ENCODE measurements around the gene RFPL4AL1. TPM values are rescaled to one million over a fixed set of nuclear protein-coding genes. Genes with fewer than 3 reads are reported as not detected.
"Not testable (repeated sequence)": the region's sequence is repeated elsewhere in the genome, so short reads cannot be mapped to it uniquely, and the experiment has no call there.

Gene RFPL4AL1
- 0.21 TPM in 1 of 2 replicates, not detected in the other for total RNA-seq

DNA sequence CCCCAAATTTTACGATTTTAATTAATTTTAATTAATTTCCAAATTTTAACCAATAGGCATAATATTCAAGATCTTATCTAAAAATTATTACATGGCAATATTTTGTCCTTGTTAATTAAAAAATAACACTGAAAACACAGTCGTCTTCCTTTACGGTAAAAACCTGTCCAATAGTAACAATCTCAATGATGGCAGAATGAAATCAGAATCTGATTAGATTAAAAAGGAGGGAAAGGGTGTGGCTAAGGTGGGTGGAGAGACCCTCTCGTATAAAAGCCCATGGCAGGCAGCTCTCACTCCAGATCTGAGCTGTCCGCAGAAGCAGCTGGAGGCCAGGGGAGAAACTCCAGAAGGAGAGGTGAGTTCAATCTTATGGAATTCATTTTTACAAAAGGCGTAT lies at the start of gene RFPL4AL1:
Gene RFPL4AL1 (plus strand): TSS at position 301 of the 400 bp plus-strand sequence. CDS start 2,687 bp downstream, outside the sequence.
- DNase-seq (ENCODE audit: low read depth, low spot score): not testable (repeated sequence)

DNA sequence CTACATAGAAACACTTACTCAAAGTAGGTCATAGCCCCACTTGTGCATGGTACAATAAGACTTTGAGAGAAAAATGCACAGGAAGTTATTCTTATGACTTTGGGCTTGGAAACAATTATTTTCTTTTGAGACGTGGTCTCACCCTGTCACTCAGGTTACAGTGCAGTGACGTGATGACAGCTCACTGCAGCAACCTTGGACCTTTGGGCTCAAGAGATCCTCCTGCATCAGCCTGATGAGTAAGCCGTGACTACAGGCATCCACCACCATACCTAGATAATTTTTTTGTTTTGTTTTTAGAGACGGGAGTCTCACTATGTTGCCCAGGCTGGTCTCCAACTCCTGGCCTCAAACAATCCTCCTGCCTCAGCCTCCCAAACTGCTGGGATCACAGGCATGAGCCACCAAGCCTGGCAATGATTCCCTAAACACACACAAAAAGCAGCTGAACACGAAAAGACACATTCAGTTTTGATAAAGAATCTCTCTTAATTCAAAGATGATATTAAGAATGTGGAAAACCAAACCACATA lies 48.6 kb upstream of the RFPL4AL1 start:
- no peak for DNase-seq (ENCODE audit: low read depth, low spot score)

DNA sequence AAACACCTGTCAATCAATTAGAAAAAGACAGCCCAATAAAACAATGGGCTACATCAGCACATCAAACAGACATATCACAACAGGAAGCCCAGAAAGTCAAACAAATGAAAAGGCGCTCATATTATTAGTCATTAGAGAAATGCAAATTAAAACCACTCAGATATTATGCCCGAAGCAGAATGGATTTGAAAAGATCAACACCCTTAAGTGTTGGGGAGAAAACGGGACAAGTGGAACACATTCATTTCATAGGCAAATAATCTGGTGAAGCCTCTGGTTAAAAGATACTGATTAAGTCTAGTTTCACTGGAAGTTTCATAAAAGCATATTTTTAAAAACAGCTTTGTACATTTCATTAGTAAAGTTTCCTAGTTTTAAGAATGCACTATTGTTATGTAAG lies 48.1 kb upstream of the RFPL4AL1 start:
- DNase-seq (ENCODE audit: low read depth, low spot score): no peak

DNA sequence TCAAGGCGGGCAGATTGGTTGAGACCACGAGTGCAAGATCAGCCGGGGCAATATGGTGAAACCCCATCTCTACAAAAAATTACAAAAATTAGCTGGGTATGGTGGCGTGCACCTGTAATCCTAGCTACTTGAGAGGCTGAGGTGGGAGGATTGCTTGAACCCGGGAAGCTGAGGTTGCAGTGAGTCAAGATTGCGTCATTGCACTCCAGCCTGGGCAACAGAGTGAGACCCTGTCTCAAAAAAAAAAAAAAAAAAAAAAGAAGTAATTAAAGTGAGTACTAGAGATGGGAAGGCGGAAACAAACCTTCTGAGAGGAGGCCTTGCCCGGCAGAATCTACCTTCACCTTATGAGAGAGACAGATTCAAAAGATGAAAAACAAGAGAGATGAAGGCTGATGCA lies 45.4 kb upstream of the RFPL4AL1 start:
- no peak for DNase-seq (ENCODE audit: low read depth, low spot score)

DNA sequence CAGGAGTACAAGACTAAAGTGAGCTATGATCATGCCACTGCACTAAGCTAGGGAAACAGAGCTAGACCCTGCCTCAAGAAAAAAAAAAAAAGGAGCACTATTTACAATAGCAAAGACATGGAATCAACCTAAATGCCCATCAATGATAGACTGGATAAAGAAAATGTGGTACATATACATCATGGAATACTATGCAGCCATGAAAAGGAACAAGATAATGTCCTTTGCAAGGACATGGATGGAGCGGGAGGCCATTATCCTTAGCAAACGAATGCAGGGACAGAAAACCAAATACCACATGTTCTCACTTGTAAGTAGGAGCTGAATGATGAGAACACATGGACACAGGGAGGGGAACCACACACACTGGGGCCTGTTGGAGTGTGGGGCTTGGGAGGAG lies 38.5 kb upstream of the RFPL4AL1 start:
- DNase-seq (ENCODE audit: low read depth, low spot score): not testable (repeated sequence)

DNA sequence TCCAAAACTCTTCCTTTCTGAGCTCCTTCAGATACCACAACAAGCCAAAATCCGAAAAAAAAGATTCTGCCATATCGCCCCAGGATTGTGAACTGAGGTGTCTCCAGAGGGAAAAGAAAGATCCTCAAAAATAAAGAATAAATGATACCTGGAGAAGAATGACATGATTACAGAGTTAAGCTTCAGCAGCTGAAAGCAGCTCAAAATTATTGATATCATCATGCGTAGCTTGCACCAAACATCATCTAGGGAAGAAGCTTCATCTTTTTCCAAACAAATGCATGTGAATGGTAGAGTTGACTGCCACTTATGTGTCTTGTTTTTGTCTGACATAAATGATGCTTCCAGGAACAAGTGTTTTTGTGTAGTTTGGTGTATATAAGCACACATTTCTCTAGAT lies 30.6 kb upstream of the RFPL4AL1 start, which contains the start of gene NLRP9:
Gene NLRP9 (minus strand): TSS at position 101 of the 400 bp plus-strand sequence. CDS start 28 bp downstream, at position 73.
- DNase-seq (ENCODE audit: low read depth, low spot score): no peak

DNA sequence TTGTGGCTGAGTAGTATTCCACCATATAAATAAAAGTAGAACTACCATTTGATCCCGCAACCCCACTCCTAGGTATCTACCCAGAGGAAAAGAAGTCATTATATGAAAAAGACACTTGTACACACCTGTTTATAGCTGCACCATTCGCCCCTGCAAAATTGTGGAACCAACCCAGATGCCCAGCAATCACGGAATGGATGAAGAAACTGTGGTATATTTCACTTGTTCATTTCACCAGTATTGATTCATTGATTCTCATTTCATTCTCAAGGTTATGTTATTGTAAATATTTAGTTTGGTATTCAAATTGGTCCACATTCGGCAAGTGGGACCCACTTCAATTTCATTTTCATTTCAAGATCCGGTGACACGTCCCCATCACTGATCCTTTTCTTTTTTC lies 18.2 kb upstream of the RFPL4AL1 start:
- no peak for DNase-seq (ENCODE audit: low read depth, low spot score)

DNA sequence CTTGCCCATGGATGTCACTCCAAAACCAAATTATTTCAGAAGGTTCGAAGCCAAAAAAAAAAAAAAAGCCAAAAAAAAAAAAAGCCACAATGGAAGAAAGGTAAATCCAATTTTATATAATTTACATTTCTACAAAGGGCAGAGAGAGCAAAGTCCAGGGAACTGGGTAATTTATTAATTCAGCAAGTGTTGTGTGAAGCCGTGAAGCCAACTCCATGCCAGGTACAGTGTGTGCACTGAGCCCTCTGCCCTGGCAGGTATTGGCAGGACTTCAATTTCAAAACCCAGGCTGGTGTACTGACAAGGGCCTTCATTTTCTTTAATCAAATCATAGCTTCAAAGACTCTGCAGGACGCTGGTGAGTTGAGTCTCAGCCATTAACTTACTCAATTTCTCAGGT lies 15.5 kb upstream of the RFPL4AL1 start:
- no peak for DNase-seq (ENCODE audit: low read depth, low spot score)

DNA sequence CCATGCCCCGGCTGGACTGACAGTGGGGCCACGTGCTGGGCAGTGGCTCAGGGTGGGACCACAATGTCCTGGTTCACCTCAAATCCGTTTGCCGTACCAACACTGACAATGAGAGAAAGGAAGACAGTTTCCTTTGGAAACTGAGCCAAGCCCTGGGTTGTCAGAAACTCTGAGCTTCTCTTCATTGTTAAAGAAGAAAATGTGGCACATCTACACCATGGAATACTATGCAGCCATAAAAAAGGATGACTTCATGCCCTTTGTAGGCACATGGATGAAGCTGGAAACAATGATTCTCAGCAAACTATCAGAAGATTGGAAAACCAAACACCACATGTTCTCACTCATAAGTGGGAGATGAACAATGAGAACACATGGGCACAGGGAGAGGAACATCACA lies 12.1 kb upstream of the RFPL4AL1 start:
- DNase-seq (ENCODE audit: low read depth, low spot score): not testable (repeated sequence)

DNA sequence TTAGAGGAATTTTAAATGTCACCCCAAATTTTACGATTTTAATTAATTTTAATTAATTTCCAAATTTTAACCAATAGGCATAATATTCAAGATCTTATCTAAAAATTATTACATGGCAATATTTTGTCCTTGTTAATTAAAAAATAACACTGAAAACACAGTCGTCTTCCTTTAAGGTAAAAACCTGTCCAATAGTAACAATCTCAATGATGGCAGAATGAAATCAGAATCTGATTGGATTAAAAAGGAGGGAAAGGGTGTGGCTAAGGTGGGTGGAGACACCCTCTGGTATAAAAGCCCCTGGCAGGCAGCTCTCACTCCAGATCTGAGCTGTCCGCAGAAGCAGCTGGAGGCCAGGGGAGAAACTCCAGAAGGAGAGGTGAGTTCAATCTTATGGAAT lies 10.1 kb upstream of the RFPL4AL1 start, which contains the start of gene RFPL4A:
Gene RFPL4A (plus strand): TSS at position 301 of the 400 bp plus-strand sequence. CDS start 2,704 bp downstream, outside the sequence.
- not testable (repeated sequence) for DNase-seq (ENCODE audit: low read depth, low spot score)

DNA sequence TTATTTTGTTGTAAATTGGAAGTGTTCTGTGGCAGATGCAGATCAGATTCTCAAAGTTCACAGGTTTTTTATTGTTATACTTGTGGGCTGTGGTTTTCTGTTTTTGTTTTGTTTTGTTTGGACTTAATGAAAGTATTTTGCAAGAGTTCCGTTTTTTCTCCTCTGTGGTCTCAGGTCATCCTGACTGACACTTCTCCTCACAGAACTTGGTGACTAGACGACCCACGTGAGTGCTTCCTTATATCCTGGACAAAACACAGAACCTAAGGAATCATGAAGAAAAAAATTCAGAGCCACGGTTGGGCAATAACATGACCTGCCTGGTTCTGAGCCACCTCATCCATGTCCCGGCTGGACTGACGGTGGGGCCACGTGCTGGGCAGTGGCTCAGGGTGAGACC lies 2.5 kb upstream of the RFPL4AL1 start:
- DNase-seq (ENCODE audit: low read depth, low spot score): no peak

DNA sequence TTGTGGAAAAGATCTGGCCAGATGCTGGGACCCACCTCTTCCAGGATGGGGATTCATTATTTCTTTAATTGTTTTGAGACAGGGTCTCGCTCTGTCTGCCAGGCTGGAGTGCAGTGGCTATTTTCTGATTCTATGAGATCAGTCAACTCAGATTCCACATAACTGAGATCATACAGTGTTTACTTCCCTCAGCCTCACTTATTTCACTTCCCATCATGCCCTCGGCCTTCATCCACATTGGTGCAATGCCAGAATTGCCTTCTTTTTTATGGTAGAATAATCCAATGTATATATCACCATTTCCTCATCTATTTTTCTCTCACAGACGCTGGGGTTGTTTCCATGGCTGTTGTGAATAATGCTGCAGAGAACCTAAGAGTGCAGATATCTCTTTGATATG lies 714 bp downstream of the RFPL4AL1 start:
- not testable (repeated sequence) for DNase-seq (ENCODE audit: low read depth, low spot score)

DNA sequence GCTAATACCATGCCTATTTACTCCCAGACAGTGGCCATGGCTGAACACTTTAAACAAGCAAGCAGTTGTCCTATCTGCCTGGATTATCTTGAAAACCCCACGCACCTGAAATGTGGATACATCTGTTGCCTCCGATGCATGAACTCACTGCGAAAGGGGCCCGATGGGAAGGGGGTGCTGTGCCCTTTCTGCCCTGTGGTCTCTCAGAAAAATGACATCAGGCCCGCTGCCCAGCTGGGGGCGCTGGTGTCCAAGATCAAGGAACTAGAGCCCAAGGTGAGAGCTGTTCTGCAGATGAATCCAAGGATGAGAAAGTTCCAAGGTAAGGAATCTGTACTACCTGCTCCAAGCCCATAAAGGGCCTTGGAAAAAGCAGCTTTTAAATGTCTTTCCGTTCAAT lies 8.6 kb downstream of the RFPL4AL1 start:
- DNase-seq (ENCODE audit: low read depth, low spot score): no peak

DNA sequence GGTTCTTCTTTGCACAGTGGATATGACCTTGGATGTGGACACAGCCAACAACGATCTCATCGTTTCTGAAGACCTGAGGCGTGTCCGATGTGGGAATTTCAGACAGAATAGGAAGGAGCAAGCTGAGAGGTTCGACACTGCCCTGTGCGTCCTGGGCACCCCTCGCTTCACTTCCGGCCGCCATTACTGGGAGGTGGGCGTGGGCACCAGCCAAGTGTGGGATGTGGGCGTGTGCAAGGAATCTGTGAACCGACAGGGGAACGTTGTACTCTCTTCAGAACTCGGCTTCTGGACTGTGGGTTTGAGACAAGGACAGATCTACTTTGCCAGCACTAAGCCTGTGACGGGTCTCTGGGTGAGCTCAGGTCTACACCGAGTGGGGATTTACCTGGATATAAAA lies 9.4 kb downstream of the RFPL4AL1 start:
- no peak for DNase-seq (ENCODE audit: low read depth, low spot score)

DNA sequence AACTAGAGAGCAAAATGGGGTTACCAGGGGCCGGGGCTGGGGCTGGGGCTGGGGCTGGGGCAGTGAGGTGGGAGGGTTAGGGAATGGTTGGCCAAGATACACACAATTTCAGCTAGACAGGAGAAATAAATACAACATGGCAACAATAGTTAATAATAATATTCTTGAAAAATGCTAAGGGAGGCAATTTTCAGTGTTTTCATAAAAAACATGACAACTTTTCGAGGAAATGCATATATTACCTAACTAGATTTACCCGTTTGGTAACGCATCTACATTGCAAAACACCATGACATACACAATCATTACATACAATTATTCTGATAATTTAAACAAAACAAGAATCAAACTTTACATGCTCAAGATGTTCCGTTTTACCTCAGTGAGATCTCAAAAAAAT lies 12.2 kb downstream of the RFPL4AL1 start:
- no peak for DNase-seq (ENCODE audit: low read depth, low spot score)

DNA sequence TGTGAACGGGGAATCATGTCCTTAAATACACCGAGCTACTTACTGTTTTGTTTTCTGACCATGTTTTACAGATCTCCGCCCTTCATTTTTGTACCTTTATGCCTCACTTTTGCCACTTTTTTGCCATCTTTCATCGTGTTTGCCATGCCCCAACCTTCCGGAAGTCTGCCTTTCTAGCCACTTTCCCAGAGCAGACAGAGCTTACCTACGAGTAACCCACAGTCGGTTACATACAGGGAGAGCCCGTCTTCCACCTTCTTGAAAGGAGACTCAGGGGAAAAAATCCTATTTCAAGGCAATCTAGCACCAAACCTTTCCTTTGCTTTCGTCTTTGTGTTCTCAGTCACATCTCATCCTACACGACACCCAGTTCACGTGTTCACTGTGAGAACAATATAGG lies 26.1 kb downstream of the RFPL4AL1 start:
- DNase-seq (ENCODE audit: low read depth, low spot score): no peak

DNA sequence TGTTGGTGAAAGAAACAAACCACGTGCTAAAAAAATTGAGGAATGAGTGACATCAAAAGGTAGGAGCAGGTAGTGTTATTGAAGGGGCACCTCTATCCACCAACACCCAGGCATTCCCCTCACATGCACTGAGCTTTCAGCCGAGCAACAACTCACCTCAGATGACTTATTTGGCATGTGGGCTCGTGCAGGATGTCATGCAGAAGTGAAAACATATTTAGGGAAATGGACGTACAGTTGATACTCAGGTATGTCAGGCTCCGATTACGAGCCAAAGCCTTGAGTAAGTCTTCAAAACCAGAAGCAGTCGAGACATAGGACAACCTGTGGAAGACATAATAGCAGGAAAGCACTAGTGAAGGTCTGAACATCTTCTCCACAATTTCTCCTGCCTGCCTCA lies 32.5 kb downstream of the RFPL4AL1 start:
- no peak for DNase-seq (ENCODE audit: low read depth, low spot score)

DNA sequence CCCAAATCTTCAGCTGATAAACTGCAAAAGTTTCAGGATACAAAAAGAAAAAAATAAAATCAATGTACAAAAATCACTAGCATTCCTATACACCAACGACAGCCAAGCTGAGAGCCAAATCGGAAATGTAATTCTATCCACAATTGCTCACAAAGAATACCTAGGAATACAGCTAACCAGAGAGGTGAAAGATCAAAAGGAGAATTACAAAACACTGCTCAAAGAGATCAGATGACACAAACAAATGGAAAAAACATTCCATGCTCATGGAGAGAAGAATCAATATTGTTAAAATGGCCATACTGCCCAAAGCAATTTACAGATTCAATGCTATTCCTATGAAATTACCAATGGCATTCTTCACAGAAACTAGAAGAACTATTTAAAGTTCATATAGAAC lies 33.4 kb downstream of the RFPL4AL1 start:
- DNase-seq (ENCODE audit: low read depth, low spot score): no peak

DNA sequence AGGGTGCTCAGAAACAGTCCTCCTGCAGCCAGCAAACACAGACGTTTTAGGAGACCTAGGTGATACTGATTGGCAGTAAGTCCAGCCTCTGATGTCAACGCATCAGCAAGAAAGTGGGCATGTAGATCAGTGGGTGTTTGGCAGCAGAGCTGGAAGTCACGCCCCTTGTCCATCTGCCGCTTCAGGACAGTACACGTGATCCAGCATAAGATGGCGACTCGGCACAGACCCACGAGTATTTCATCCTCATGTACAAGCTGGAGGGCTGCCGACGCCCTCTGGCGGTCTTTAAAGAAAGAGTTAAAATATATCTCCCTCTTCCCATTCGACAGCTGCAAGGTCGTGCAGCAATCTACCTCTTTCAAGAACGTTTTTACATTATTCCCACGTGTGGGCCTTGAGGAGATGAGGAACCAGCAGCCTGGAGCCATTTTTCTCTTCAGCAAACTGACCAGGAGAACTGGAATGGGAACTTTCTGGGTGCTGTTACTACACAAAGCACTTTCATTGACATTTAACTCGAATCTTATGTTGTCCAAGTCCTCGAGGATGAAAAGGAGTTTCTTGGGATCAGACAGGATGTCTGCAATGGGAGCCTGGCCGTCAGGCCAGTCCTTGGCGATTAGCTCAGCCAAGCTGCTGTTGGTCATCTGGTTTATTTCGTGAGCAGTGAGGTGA lies 40.6 kb downstream of the RFPL4AL1 start:
- peak; percentile 29 for DNase-seq (ENCODE audit: low read depth, low spot score)

DNA sequence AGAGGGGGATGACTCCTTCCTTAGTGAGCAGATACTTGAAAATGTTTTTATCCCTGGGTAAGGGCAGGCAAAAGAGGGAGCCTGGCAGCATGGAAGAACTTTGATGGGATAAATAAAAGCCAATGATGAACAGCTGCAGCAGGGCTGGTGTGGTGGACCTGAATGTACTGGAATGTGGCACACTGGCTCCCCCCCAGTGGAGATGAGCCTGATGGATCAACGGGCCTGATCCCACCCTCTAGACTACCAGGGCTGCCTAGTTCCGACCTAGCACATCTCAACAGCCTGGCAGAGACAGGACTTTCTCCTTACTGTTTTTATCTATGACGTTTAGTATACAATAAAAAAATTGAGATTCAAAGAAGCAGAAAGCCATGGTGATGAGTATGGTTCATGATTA lies 42.4 kb downstream of the RFPL4AL1 start:
- DNase-seq (ENCODE audit: low read depth, low spot score): no peak

DNA sequence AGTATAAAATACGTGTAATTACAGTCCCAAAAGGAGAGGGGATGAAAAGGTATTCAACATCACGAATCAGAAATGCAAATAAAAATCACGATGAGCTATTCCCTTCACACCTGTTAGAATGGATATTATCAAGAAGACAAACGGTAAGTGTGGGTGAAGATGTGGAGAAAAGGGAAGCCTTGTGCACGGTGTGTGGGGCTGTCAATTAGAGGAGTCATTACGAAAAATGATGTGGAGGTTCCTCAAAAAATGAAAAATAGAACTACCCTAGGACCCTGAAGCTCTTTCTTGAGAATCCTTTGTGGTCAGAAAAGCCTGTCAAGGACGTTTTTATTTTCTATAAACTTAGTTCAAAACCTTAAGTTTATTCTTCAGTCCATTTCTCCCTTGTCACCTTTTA lies 43.5 kb downstream of the RFPL4AL1 start:
- no peak for DNase-seq (ENCODE audit: low read depth, low spot score)

DNA sequence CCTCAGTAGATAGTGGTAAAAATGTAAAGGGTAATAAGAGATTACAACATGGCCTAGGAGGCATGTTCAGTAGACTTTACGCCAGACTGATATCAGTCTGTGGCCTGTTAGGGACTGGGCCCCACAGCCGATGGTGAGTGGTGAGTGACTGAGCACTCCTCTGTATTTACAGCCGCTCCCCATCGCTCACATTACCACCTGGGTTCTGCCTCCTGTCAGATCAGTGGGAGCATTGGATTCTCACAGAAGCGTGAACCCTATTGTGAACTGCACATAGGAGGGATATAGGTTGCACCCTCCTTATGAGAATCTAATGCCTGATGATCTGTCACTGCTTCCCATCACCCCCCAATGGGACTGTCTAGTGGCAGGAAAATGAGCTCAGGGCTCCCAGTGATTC lies 45.0 kb downstream of the RFPL4AL1 start:
- no peak for DNase-seq (ENCODE audit: low read depth, low spot score)

DNA sequence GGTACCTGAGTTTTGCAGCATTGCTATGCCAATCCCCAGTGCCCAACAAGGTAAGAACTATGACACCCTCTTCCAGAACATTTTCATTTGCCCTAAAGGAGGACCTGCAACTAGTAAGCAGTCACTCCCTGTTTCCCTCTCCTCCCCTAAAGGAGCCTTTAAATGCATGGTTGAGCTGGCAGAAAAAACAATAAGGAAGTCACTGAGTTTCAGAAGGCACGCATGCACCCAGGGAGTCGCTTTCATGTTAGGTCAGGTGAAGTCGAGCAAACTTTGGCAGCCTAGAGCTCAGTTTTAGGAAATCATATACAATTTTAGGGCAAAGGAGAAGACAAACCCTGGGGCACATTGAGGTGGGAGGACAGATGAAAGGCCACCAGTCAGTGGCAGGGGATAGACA lies 51.1 kb downstream of the RFPL4AL1 start:
- DNase-seq (ENCODE audit: low read depth, low spot score): no peak
